Panc1 (cell line): ENCODE results near the gene PCNT. TPM values are rescaled to one million over a fixed set of nuclear protein-coding genes. Genes with fewer than 3 reads are reported as not detected.

ENCODE experiments used
- ATAC-seq: fragments of 200-7000 bp; cut with Tn5 transposase; 2 replicates; pipeline ENCODE4 v1.9.1; 2020; ENCODE audit warnings: mild to moderate bottlenecking, moderate library complexity
- BruUV-seq: library from RNA; stranded (reverse); fragments of 400-500 nt; replicated peaks from 2 replicates; lab custom pipeline; 2021; lab: Mats Ljungman, UMichigan
- CTCF ChIA-PET: fragments of 300-600 bp; sonication (Branson Sonifier 250); formaldehyde crosslinking; loops from one replicate; lab custom pipeline; 2022; ENCODE audit warnings: antibody characterized with exemption; lab: Charles Lee
- POLR2A ChIA-PET: fragments of 300-600 bp; sonication (Branson Sonifier 250); formaldehyde crosslinking; loops from one replicate; lab custom pipeline; 2022; ENCODE audit warnings: antibody characterized with exemption; lab: Charles Lee
- DNase-seq: peaks from one replicate; pipeline ENCODE4 v3.0.0-alpha.2; 2010; ENCODE audit warnings: low read depth, low spot score
- H3K27ac ChIP-seq: 2 replicates; pipeline ENCODE4 v1.5.1; 2011; ENCODE audit warnings: mild to moderate bottlenecking, low read length, inconsistent platforms
- H3K27me3 ChIP-seq: fragments of 200-500 bp; sonication (Bioruptor generic); 2 replicates; pipeline ENCODE4 v1.6.0; 2014; ENCODE audit warnings: low read length, inconsistent platforms; ENCODE audit not compliant: control insufficient read depth, insufficient read depth
- H3K36me3 ChIP-seq: fragments of 200-500 bp; sonication (Bioruptor generic); 2 replicates; pipeline ENCODE4 v1.5.1; 2014; ENCODE audit warnings: inconsistent platforms, mild to moderate bottlenecking, low read length, moderate library complexity; ENCODE audit not compliant: control insufficient read depth, insufficient read depth
- H3K4me1 ChIP-seq: 2 replicates; pipeline ENCODE4 v1.5.1; 2011; ENCODE audit warnings: inconsistent platforms, mild to moderate bottlenecking, low read length, moderate library complexity; ENCODE audit not compliant: control insufficient read depth, insufficient read depth
- H3K4me3 ChIP-seq, 2 experiments: 2 replicates each; pipeline ENCODE4 v1.5.1; 2011 to 2012; ENCODE audit warnings: low read depth in 2 of 2, low read length in 2 of 2, mild to moderate bottlenecking in 2 of 2, inconsistent platforms in 1 of 2, moderate library complexity in 1 of 2
- H3K9me3 ChIP-seq: fragments of 200-500 bp; sonication (Bioruptor generic); 2 replicates; pipeline ENCODE4 v1.5.1; 2014; ENCODE audit warnings: low read depth, mild to moderate bottlenecking, inconsistent platforms, low read length, moderate library complexity; ENCODE audit not compliant: control insufficient read depth, insufficient read depth
- POLR2AphosphoS5 ChIP-seq: IDR thresholded peaks from 2 replicates; pipeline ENCODE4 v1.6.1; 2012; ENCODE audit warnings: mild to moderate bottlenecking, low read depth, low read length, moderate library complexity
- REST ChIP-seq, 2 experiments: IDR thresholded peaks; 2 replicates each; pipeline ENCODE4 v1.6.1; 2011 to 2012; ENCODE audit warnings: low read depth in 2 of 2, control low read depth in 1 of 2, low read length in 1 of 2, mild to moderate bottlenecking in 1 of 2, moderate library complexity in 1 of 2; ENCODE audit not compliant: insufficient read depth in 1 of 2
- SIN3A ChIP-seq: IDR thresholded peaks from 2 replicates; pipeline ENCODE4 v1.6.1; 2012; ENCODE audit warnings: low read depth, mild to moderate bottlenecking, low read length, moderate library complexity, borderline replicate concordance; ENCODE audit not compliant: insufficient read depth
- TCF7L2 ChIP-seq: IDR thresholded peaks from 2 replicates; pipeline ENCODE4 v1.6.1; 2011; ENCODE audit warnings: mild to moderate bottlenecking, low read depth, low read length, inconsistent platforms
- in situ Hi-C: cut with HindIII; loops from 2 replicates; pipeline ENCODE4 v1.10.0; 2016; ENCODE audit warnings: low sequenced_read_pairs, low pct_unique_long_range_greater_than_20kb
- intact Hi-C: fragments of 100-400 bp; cut with micrococcal nuclease; formaldehyde crosslinking; loops from one replicate; pipeline ENCODE4 v1.10.0; 2022; ENCODE audit not compliant: unreplicated experiment
- total RNA-seq: library from RNA; stranded (reverse); gene quantifications from one replicate; pipeline ENCODE4 v1.2.1, GENCODE V29; 2021; ENCODE audit not compliant: unreplicated experiment
- TF ChIP-seq, protein P1 (sequence below): fragments of 450-650 bp; IDR thresholded peaks from 2 replicates; pipeline ENCODE4 v1.5.1; 2017; ENCODE audit warnings: mild to moderate bottlenecking

The PCNT gene
- total RNA-seq, 1 experiment from 2014 or later: 44.3 TPM

DNA sequence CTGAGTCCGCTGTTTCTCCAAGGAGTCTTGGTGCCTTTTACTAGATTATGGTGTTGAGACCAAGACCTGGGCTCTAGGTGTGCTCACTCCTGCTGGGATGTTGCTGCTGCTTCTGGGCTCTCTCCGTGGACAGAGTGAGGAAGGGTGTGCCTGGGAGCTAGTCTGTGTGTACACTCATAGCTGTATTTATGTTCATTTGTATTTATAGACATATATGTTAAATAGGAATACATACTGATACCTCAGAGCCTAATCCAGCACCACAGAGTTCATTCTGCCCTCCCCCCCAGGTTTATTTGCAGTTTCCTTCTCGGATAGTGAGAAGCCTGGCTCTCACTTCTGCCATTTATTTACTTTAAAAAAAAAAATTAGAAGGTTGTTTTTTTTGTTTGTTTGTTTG lies 12.6 kb downstream of the PCNT start:
- CTCF ChIA-PET: no interaction called here
- no peak overlapping the region for H3K27ac ChIP-seq
- no peaks in the 10 kb centered on the region; the same call in 1 of the 2 replicates for H3K36me3 ChIP-seq
- no peak; the same call in 1 of the 2 replicates for ATAC-seq
- POLR2A ChIA-PET: no interaction called here
- H3K4me1 ChIP-seq: no peaks in the 10 kb centered on the region
- intact Hi-C loops: no loop called here
- in situ Hi-C loops: no loop called here
- no peaks in the 10 kb centered on the region for H3K9me3 ChIP-seq
- no TSS peak for BruUV-seq
- H3K27me3 ChIP-seq: no peaks in the 10 kb centered on the region
- no peak for DNase-seq
- H3K4me3 ChIP-seq: no peak overlapping the region
- TF ChIP-seq POLR2AphosphoS5 (no peak), REST (IDR thresholded peaks at IDR 0.05; ENCODE audit: insufficient read depth in 1 of 2, low read depth in 2 of 2, low read length in 1 of 2) (no peak), SIN3A (no peak), TCF7L2 (no peak)
- TF ChIP-seq, protein P1, sequence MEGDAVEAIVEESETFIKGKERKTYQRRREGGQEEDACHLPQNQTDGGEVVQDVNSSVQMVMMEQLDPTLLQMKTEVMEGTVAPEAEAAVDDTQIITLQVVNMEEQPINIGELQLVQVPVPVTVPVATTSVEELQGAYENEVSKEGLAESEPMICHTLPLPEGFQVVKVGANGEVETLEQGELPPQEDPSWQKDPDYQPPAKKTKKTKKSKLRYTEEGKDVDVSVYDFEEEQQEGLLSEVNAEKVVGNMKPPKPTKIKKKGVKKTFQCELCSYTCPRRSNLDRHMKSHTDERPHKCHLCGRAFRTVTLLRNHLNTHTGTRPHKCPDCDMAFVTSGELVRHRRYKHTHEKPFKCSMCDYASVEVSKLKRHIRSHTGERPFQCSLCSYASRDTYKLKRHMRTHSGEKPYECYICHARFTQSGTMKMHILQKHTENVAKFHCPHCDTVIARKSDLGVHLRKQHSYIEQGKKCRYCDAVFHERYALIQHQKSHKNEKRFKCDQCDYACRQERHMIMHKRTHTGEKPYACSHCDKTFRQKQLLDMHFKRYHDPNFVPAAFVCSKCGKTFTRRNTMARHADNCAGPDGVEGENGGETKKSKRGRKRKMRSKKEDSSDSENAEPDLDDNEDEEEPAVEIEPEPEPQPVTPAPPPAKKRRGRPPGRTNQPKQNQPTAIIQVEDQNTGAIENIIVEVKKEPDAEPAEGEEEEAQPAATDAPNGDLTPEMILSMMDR: no peak

GRCh38 chr21:46340998-46341397 lies 17.0 kb downstream of the PCNT start:
- Histone ChIP-seq H3K27ac (no peak overlapping the region), H3K4me3 (no peak overlapping the region), H3K4me1 (no peaks in the 10 kb centered on the region), H3K9me3 (no peaks in the 10 kb centered on the region), H3K27me3 (no peaks in the 10 kb centered on the region), H3K36me3 (peaks cover 2% of the 10 kb centered on the region; the same call in 1 of the 2 replicates)
- ChIA-PET CTCF (no interaction called here), POLR2A (no interaction called here)
- TF ChIP-seq, protein P1: no peak
- TF ChIP-seq SIN3A (no peak), REST (IDR thresholded peaks at IDR 0.05; ENCODE audit: insufficient read depth in 1 of 2, low read depth in 2 of 2, low read length in 1 of 2) (no peak), TCF7L2 (no peak), POLR2AphosphoS5 (no peak)
- ATAC-seq: no peak
- DNase-seq: no peak
- in situ Hi-C loops (no loop called here), intact Hi-C loops (no loop called here)
- no TSS peak for BruUV-seq
